Activated effector memory CD4-positive, alpha-beta T cell treated with Interleukin-2 at 50 U/mL for 16 hours (primary cell): ENCODE data around the gene PARP16.
"Not testable (repeated sequence)": the region's sequence is repeated elsewhere in the genome, so short reads cannot be mapped to it uniquely, and the experiment has no call there.

Experiments
- DNase-seq: peaks from one replicate; pipeline ENCODE4 v3.0.0-alpha.2; 2020

Gene PARP16

GRCh38 chr15:65275104-65275727, 11.5 kb downstream of the PARP16 start:
- DNase-seq = no peak

DNA sequence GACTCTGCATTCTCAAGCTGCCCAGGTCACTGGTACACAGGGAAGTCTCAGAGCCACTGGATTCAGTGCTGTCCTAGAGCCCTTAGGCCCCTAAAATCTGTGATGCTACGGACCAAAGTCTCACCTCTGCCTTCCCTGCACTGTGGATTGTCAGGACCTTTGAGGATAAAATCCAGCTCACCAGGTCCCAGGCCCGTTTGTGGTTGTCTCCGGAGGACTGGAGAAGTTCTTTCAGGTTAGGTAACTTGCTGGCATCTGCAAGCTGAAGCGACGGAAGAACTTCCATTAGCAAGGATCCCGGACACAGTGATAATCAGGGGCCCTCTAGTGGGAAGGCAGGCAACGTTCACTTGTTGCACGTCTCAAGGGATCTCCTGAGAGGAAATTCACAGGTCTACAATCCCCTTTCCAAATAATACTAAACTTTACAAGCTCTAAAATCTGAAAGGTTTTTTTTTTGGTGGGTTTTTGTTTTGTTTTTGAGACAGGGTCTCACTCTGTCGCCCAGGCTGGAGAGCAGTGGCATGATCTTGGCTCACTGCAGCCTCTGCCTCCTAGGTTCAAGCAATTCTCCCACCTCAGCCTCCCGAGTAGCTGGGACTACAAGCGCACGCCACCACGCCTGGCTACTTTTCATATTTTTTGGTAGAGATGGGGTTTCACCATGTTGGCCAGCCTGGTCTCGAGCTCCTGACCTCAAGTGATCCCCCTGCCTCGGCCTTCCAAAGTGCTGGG, 15.7 kb downstream of the PARP16 start:
- DNase-seq = not testable (repeated sequence)

GRCh38 chr15:65268411-65268810, 18.3 kb downstream of the PARP16 start:
- no peak for DNase-seq

DNA sequence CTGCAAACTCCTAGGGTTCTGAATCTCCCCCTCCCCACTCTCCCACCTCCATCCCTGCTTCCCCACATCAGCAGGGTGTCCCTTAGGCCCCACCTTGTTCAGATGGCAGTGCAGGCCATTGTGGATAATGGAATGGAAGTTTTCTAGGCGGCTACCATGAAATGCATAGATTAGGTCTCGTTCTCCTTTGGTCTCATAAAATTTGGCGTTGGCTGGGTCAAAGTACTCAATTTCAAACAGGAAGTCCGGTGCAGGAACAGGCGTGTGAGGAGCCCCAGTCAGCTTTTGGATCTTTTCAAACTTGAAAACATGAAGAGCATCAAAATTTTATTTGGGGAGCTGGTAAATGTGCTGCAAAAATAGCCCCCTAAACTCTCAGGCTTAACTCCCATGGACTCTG, 20.2 kb downstream of the PARP16 start:
- DNase-seq = no peak

DNA sequence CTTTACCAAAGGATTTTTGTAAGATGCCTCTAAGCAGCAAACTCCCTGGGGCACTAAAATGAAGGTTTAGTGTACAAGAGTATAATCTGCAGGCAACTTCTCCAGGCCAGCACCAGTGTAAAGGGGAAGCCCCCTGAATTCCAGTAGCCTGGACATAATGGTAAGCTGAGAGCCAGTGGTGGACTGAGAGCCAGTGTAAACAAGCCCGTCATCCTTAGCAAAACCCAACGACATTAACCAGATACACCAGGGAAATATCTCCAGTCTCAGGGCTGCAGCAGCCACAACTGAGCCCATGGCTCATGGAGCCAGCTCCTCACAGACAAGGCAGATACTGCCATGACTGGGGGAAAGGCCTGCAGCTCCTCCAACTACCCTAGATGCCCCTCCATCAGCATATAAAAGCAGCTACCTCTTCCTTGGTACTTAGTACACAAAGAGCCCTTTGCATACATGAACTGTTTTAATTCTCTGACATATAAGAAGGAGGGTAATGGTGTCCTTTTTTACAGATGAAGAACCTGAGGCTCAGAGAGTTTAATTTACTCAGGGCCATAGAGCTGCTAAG, 21.7 kb downstream of the PARP16 start:
- DNase-seq = no peak

DNA sequence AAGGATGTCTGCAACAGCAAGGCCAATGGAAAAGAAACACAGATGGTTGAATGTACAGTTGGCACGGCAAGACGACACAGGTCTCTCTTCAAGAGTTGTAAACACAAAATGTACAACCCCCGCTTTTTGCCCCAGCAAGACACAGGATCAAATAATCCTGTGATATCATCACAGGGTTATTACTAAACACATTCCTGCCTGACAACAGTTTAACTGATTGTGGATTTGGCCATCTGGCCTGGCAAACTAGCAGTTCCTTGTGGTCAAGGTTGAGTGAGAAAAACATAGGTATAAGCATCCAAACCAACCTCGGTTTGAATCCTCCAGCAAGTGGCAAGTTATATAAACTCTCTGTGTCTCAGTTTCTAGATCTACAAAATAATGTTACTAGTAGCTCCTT, 23.4 kb downstream of the PARP16 start:
- no peak for DNase-seq

- DNase-seq = no peak
Observed at GRCh38 chr15:65260968-65261367, 25.7 kb downstream of the PARP16 start.

GRCh38 chr15:65259367-65259797, 27.3 kb downstream of the PARP16 start:
- DNase-seq = no peak

DNA sequence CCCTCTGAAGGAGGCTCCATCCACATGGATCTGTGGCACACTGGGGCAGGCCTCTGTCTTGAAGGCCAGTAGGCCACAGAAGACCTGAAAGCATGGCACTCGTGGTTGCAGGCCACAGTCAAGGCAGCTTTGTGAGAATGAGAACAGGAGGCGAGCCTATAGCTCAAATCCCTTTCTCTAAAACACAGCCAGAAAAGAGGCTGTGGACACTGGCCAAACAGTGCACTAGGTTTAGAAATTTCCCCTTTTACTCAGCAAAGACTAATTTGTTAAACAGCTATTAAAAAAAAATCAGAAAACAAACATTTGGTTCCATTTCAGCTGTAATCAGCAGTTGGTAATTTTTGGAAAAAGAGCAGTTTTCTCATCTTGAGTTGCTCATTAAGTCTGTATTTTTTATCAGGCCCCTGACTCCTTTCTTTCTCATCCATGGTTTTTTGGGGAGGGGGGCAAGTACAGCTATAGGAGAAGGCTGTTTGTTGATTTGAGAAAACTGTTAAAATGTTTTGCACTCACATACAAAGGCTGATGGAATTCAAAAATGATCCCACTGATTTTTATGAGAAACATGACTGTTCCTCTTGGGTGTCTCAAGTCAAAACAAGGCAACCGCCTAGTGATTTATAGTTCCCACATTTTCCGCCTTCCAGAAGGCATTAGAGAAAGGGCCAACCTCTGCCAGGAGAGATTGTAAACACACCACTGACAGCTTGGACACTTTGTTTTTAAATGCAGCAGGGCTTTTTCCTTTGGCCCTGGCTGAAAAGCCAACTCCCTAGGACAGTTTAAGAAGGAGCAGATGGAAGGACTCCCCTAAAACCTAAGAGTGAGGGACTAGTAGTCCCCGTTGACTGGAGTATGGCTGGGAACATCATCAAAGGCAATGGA, 28.1 kb downstream of the PARP16 start:
- no peak for DNase-seq

GRCh38 chr15:65255486-65256140, 31.1 kb downstream of the PARP16 start:
- no peak for DNase-seq

- DNase-seq = no peak
Observed at GRCh38 chr15:65254758-65255157, 31.9 kb downstream of the PARP16 start.

- no peak for DNase-seq
Observed at GRCh38 chr15:65254356-65254755, 32.3 kb downstream of the PARP16 start.

- DNase-seq = no peak
Observed at GRCh38 chr15:65249641-65250040, 37.0 kb downstream of the PARP16 start.

GRCh38 chr15:65248511-65249255, 38.0 kb downstream of the PARP16 start:
- no peak for DNase-seq

DNA sequence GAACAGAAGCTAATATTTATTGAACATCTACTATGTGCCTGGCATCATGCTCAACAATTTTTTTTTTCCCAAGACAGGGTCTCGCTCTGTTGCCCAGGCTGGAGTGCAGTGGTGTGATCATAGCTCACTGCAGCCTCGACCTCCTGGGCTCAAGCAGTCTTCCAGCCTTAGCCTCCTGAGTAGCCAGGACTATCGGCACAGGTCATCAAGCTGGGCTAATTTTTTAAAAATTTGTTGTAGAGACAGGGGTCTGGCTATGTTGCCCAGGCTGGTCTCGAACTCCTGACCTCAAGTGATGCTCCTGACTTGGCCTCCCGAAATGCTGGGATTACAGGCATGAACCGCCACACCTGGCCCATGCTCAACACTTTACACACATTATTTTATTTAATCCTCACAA, 39.7 kb downstream of the PARP16 start:
- no peak for DNase-seq

DNA sequence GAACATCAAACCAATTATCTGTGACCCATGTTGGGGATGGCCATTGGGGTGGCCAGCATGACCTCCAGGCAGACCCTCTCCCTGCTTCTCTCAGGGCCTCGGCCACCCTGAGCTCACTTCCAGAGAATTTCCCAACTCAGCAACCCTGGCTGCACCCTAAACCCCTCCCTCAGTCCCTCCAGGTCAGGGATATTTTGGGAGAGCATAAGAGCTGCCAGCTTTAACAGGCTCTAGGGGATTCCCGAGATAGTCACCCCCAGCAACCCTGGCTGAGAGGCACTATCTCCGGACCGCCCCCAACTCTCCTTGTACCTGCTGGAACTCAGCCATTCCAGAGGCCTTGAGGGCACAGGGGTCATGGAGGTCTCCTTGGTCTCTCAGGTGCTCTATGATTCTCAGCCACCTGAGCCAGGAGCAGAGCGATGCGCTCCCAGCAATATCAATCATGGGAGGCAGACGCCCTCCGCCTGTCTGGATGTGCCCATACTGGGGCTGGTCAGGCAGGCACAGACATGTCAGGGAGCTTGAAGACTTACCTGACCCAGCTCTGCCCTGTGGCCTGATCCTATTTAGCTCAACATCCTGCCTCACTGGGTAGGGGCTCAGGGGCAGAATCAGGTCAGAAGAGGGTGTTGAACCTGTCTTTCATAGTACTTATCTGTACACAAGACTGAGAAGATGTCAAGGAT, 40.5 kb downstream of the PARP16 start:
- no peak for DNase-seq

DNA sequence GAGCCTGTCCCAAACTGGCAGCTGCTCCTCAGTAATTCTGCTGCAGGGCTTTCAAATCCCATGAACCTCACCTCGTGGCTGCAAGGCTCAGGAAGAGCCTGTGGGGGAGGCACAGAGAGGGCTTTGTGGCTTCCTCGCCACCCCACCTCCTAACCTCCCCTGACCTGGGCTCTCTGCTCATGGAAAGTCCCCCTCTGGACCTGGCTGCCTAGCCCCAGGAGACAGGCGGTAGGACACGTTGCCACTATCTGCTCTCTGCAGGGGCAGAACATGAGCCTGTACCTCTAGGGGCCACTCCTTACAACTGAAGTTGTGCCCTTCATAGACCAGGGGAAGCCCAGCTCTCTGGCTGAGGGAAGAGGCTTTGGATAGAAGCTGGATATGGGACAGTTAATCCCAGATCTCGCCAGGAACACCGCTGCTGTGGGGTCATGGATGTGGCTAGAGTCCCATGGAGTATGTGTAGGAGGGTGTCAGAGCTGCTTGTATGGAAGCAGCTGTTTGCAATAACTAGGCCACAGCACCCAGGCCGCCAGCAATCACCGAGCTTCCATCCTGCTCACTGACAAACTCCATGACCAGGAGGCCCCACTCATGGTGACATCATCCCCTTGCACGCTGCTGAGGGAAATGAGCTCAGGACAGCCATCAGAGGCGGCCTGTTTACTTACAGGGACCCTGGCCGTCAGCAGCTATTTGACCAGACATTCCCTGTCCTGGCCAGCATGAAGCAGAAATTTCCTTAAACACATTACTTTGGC, 41.4 kb downstream of the PARP16 start:
- no peak for DNase-seq

DNA sequence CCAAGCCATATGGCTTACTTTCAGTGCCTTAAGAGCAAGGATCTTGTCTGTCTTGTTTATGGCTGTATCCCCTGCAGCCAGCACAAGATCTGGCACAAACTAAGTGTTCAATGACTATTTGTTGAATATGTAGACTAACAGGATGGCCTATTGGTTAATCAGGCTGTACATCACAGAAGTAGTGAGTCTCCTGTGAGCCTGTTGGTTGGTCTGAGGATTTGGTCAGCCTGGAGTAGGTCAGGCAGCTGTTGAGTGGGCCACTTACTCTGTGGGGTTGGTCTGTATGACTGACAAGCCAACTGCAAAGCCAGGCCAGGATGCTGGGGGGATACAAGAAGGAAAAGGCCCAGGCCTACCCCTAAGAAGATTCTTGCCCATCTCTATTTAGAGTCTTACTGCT, 42.0 kb downstream of the PARP16 start:
- no peak for DNase-seq

- not testable (repeated sequence) for DNase-seq
Observed at GRCh38 chr15:65236443-65236842, 50.2 kb downstream of the PARP16 start.

DNA sequence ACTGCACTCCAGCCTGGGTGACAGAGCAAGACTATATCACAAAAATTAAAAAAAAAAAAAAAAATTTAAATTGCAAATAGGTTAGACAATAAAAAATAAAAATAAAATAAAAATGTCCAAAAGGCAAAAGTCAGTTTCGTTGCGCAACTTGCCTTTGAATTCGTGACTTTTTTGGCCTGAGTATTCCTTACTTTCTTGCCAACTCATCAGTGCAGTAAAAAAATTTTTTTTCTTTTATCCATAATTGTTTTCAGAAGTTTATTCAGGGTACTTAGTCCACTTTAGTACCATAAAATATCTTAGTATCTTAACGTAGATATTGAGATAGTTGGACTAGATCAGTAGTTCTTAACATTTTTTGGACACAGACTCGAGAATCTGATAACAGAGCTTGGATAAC, 53.0 kb downstream of the PARP16 start:
- no peak for DNase-seq

- DNase-seq = no peak
Observed at GRCh38 chr15:65232520-65232919, 54.2 kb downstream of the PARP16 start.
